NCI-H1092 (cell line): ENCODE measurements around the gene MRNIP.

Experiments
- DNase-seq: peaks from one replicate; lab custom pipeline; 2025; lab: John Stamatoyannopoulos, UW

The MRNIP gene

DNA sequence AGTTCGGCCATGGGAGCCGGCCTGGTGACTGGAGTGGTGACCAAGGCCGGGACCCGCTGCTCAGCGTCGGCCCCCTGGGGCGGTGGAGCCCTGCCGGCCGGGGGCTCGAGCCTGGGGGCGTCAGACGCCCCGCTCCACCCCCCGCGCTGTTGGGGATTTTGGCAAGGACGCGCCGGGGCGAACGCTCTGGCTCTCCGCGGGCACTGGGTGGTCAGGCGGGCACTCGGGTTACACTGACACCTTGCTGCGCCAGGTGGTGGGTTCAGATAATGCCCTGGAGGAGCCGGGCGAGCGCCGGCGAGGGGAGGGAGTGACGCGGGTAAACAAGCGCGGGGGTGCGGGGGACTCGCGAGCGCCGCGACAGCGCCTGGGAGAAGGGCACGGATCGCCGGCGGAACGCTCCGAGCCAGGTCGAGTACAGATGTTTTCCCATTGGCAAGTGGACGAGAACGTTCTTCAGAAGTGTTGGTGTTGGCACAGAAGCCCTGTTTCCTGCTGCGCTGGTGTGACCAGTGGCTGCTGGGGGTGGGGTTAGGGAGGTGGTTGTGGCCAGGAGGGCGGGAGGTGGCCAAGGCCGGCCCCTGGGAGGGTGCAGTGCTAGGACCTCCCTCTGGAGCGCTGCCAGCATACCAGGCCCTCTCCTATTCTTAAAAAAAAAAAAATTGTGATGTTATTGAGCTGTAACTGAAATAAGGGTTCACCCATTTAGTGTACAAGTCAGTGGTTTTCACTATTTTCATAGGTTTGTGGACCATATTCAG, 37.1 kb downstream of the MRNIP start:
- peak; percentile 36 for DNase-seq

GRCh38 chr5:179820483-179821297, 37.9 kb downstream of the MRNIP start, which contains the start of gene SQSTM1:
SQSTM1 (plus strand) TSS chr5:179820905; CDS start chr5:179820937, 32 bp downstream.
- peak; percentile 41 for DNase-seq

GRCh38 chr5:179820127-179820482, 38.5 kb downstream of the MRNIP start:
- DNase-seq = no peak

- peak; percentile 47 for DNase-seq
Measured at GRCh38 chr5:179819296-179820126, 39.1 kb downstream of the MRNIP start.

DNA sequence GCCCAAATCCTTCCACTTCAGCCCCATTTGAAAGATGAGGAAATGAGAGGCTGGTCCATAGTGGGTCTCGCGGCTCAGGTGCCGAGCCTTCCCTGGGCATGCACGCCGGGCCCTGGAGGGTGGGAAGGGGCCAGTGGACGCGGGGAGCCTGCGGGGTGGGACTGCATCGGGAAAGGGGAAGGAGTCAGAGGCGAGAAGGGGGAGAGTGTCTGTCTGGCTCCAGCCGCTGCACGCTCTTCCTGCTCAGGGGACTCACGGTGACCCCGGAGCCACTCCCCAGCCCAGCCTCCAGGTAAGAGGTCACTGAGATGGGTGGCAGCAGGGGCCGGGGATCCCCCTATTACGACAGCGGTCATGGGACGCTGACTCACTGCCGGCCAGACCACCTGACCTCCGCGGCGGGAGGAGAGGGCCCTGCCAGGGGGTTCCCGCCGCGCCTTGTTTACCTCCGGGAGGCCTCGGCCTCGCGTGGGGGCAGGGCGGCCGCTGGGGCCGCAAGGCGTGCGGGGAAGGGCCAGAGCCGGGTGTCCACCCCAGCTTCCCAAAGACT, 39.8 kb downstream of the MRNIP start:
- peak; percentile 25 for DNase-seq

DNA sequence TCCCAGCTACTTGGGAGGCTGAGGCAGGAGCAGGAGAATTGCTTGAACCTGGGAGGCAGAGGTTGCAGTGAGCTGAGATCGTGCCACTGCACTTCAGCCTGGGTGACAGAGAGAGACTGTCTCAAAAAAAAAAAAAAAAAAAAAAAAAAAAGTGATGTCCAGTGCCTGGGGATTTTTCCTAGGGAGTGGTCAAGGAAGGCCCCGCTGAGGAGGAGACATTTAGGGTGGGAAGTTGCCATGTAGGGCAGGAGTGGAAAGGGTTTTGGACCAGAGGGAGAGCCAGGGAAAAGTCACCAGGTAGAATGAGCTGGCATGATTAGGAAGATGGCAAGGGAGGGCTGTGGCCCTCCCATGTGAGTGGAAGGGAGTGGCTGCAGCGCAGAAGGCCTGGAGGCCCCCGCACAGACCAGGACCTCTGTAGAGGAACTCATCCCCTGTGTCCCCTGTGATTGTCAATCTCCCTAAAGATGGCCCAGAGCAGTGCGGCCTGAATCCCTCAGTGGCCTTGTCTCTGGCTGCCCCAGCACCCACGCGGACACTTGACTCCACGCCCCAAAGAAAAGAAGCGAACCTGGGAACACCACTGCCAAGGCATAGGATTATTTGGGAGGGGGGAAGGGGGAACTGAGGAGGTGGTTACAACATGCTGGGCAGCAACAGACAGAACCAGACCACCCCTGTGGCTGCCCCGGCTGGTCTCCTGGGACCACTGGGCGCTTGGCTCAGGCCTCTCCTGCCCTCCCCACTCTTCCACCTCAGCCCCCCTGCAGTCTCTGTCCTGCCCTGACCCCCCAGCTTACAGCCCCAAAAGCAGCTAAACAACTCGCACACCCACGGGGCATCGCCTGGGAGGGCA, 40.5 kb downstream of the MRNIP start:
- no peak for DNase-seq

DNA sequence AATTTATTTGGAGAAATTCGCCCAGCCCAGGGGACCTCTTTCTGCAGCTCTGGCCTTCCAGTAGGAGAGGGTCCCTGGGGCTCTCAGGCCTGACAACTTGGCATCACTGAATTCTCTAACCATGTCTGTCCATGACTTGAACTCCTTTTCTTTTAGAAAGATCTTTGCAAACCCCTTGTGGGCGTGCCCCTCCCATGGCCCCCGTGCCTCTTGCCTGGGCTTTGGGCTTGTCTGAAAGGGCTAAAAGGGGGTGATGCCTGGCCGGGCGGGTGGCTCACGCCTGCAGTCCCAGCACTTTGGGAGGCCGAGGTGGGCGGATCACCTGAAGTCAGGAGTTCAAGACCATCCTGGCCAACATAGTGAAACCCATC, 41.2 kb downstream of the MRNIP start:
- DNase-seq = no peak

- DNase-seq = no peak
Measured at GRCh38 chr5:179816796-179817469, 41.7 kb downstream of the MRNIP start.

DNA sequence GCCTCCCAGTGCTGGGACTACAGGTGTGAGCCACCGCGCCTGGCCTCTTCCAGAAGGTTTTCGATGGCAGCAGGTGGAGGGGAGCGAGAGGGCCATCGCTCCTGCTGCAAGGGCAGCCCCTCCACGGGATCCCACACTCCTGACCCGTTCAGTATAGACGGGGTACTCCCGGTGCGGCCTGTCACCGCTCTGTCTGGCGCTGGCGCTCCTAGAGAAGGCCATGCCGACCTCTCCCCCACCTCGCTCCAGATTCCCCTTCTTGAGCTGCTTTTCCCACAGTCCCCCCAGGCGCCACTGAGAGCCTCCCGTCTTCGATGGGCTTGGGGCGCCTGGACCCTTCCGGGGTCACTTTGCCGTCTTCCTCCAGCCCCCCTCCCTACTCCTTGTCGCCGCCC, 42.2 kb downstream of the MRNIP start:
- DNase-seq = no peak

DNA sequence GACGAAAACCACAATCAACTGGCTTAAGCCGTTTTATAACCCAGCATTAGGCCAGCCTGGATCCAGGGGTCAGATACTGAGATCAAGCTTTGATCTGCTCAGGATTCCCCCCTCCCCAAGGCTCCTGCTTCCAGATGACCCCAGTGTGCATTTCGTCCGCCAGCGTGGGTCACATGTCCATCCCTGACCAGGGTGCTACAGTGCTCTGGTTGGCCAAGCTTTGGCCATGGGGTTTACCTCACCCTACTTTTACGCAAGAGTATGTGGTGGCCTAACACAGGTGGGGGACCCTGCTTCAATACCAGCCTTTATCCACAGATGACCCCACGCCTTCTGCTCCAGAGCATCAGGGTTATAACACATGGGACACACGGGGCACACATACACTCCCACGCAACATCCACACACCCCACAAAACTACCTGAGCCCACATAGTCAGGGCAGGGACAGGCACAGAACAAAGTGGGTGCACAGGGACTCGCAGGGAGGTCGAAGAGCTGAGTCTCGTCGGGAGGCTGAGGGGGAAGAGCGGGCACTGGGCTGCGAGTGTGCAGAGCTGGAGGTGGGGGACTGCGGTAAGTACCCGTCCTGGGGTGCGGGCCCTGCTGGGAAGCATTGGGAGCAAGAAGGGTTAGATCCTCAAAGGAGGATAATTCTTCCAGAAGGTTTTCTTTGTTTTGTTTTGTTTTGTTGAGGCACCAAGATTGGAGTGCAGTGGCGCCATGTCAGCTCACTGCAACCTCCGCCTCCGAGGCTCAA, 42.9 kb downstream of the MRNIP start:
- no peak for DNase-seq

GRCh38 chr5:179814090-179814489, 44.5 kb downstream of the MRNIP start:
- DNase-seq = no peak

DNA sequence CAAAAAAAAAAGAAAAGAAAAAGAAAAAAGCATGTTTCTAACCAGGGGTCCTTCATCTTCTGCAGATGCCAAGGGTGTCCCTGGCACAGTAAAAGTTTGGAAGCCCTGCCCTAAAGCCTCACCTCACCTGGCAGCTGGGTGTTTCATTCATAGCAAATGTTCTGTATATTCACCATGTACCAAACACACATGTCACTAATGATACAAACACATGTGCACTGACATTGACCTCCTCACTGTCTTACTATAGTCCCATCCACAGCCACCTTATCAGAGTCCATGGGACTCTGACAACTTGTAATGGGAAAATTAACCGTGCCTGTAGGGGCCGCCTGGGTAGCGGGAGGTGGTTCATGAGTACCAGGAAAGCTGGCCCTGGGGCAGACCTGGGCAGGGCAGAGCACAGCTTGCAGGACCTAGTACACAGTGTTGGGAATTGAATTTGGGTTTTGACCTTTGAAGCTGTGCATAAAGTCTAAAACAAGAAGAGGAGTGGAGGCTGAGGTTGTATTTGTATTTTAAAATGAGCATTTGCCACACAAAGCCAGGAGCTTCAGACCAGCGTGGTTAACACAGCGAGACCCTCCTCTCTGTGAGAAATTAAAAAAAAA, 45.5 kb downstream of the MRNIP start:
- no peak for DNase-seq

GRCh38 chr5:179812135-179812825, 46.3 kb downstream of the MRNIP start:
- DNase-seq = no peak

GRCh38 chr5:179806250-179807048, 52.2 kb downstream of the MRNIP start, which contains the start of gene MGAT4B:
MGAT4B (minus strand) TSS chr5:179806866; CDS start chr5:179806583, 283 bp downstream.
- peak; percentile 28 for DNase-seq

GRCh38 chr5:179805529-179806249, 52.9 kb downstream of the MRNIP start:
- DNase-seq = no peak

GRCh38 chr5:179805070-179805528, 53.5 kb downstream of the MRNIP start:
- DNase-seq = no peak

DNA sequence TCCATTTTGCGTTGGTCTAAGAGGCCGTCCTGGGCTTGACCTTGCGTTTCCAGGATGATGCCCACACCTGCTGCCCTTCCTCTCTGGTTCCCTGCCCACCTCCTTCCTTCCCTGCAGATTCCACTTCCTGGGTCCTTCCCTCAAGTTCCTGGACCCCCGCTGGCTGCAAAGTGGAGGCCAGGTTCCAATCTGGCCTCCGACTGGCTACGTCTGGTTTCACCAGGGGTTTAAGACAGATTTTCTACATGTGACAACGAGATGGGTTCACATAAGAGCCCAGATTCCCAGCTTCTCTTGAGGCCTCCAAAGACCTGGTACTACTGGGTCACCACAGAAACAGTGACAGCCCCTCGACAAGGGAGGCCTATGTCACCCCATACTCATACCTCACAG, 54.1 kb downstream of the MRNIP start:
- DNase-seq = no peak
